T1000 (cell line): Measurements from ENCODE around the gene APOBEC3B.
"Not testable (repeated sequence)": the region's sequence is repeated elsewhere in the genome, so short reads cannot be mapped to it uniquely, and the experiment has no call there.

Source experiments
- DNase-seq: peaks from one replicate; lab custom pipeline; 2025; ENCODE audit warnings: mixed read lengths; lab: John Stamatoyannopoulos, UW

APOBEC3B gene

DNA sequence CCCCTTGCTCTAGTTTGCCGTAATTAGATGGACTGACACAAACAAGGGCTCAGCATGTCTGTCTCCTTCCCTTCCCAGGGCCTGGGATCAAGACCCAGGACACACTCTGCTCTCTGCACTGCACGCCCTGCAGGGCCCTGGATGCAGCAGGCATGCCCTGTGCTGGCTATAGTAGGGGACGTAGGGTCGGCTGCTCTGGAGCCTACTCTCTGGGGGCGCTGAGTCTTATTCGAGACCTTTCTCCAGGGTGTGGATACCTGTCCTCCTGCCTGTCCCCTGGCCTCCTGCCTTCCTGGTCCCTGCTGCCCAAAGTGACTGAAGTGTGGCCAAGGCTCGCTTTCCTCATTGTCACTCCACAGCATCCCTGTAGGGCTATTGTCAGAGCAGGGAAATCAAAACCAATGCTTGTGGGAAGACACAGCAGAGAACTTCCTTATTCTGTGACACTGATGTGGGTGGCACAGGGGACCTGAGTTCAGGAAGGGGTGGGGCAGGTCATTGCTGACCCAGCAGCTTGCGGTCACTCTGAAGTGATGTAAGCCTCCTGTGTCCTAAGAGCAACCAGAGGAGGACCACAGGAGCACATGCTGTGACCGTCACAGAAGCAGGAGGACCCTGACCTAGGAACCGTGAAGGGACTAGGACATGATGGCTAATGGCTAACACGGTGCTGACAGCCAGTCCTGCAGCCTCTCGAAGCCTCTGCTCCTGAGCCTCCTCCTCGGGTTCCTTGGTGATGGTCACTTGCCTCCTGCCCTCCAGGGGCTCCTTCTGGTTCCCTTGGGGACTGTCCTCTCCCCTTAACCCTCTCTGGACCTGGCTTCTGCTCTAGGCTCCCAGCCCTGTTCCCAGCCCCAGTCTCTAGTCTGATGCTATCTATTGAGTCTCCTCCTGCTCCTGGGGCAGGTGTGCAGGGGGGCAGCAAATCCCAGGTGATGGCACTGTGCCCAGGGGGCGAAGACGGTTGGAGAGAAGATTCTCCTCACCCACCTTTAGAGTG, 14.4 kb upstream of the APOBEC3B start:
- DNase-seq, result no peak

DNA sequence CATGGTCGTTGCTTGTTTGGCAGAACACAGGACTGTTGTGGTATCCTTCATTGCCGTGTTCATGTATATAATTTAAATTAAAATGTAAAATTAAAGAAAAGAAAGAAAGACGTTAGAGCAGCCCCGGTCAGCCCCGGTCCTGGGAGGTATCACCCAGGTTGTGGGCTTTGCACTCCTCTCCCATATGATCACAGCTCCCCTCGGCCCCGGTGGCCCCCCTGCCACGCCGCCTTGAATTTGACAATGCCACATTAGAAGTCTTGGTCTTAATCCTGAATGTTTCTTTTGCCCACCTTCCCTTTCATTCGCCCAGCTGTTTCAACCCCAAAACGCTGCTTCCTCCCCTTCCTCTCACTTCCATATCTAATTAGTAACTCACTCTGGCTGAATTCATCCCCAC, 13.3 kb upstream of the APOBEC3B start:
- no peak for DNase-seq

DNA sequence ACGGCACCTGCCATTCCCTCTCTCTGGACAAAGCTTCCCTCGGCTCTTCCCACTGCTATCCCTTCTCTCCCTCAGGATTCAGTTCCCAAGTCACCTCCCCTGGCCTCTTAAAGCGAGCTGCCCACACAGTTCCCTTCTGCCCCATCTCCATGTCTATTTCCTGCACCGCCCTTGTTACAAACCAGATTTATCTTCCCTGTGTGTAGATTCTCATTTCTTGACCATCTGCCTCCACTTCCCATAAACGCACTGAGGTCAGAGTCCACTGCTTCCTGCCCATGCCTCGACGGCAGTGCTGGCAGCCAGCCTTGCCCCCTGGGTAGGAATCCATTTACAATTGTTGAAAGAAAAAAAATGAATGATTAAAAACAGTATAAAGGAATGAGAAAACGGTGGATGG, 11.6 kb upstream of the APOBEC3B start:
- DNase-seq, result no peak

DNA sequence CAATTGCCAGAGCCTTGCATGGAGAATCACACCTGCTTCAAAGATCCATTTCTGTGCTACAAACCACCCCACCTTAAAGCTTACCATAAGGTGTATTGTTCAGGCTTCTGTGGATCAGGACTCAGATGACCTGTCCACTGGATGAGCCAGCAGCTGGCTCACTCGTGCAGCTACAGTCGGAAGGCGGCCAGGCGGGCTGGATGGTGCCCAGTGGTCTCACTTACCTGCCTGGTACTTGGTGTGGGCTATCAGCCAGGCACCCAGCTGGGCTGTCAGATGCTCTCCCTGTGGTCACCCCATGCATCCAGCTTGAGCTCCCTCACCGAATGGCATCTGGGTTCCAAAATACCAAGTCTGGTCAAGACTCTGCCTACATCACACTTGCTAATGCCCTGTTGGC, 10.9 kb upstream of the APOBEC3B start:
- no peak for DNase-seq

DNA sequence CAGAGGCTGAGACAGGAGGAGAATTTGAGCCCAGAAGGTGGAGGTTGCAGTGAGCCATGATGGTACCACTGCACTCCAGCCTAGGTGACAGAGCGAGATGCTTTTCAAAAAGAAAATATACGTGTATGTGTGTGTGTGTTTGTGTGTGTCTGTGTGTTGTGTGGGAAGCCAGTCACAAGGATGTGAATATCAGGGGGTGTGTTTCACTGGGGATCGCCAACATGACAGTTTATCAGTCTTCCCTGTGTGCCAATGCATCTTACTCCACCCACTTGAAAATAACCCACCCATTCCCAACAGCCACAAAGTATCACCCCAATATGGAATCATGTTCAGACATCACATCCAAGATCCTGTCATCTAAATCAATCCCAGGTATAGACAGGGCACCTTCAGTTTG, 10.4 kb upstream of the APOBEC3B start:
- no peak for DNase-seq

DNA sequence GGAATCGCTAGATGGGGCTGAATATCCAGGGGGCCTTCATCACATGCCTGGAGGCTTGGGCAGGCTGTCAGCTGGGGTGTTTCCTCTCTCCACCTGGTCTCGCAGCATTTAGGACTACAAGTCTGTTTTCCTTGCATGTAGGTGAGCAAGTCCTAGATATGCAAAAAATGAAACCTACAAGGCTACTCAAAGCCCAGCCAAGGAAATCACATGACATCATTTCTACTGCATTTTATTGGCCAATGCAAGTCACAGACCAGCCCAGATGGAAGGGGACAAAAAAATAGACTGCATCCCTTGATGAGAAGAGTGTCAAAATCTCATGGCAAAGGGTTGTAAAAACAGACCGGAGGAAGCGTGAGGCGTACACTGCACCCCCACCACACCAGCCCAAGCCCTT, 9.6 kb upstream of the APOBEC3B start:
- DNase-seq, result no peak

DNA sequence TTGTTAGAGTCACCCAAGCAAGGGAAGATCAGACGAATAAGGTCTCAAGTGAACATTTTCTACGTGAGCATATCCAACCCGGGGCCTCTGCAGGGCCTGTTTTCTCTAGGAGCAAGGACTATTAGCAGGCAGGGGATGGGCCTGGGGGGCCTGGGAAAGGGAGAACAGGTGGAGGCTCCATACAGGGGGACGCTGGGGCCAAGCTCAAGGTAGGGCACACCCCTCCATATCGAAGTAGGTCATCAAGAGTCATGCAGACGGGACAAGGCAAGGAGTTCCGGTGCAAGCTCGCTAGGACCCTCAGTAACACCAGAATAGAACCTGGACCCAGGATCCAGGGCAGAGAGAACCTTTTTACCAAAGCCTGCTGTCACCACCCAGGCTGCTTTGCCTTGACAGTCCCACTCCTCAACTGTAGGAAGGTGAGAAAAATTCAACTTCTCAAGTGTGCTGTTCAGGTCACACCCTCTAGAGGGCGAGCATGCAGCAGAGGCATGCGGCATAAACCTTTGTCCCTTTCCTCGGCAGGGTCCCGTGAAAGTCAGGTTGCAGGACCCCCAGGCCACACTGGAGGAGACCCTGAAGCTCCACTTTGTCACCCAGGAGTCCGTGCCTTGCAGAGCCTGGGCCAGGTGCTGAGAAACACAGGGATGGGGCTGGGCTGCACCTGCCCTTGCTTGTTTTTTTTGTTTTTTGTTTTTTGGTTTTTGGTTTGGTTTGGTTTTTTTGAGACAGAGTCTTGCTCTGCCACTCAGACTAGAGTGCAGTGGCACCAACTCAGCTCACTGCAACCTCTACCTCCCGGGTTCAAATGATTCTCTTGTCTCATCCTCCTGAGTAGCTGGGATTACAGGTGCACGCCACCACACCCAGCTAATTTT, 8.6 kb upstream of the APOBEC3B start:
- no peak for DNase-seq

DNA sequence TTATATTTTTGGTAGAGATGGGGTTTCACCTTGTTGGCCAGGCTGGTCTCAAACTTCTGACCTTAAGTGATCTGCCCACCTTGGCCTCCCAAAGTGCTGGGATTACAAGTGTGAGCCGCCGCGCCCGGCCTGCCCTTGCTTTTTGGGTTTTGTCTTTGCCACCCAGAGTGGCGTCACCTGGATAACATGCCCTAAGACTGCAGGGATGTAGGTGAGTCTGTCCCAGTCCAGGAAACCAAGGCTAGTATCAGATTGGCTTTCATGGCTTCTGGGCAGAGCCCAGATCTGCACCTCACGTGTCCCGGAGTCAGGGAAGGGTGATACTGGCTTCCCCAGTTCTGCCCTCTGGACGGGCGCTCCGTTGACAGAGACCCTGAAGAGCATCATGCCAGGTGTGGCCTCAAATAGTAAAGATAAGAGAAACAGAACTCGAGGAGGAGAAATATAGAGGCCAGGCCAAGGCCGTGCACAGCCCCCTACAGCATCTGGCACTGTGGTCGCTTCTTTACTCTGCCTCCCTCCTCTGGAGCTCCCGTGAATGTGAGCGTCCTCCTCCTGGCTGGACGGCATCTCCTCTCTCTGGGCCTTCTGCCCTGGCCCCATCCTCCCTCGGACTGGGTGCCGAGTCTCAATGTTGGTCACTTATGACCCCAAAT, 7.8 kb upstream of the APOBEC3B start:
- DNase-seq, result no peak

DNA sequence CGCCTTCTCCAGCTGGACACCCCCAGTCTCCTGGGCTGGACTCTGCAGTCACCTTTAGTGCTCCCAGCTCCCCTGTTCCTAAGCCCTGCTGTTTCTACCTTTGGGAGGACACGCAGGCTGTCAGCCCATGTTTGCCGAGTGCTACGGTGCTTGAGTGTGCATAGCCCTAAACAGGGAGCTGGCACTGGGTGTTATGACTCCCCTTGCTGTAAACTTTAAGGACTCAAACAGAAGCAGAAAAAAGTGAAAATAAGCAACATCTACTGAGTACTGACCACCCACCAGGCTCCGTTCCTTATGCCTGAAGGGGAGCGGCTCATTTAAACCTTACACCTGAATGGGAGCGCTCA, 7.3 kb upstream of the APOBEC3B start:
- DNase-seq, result no peak

DNA sequence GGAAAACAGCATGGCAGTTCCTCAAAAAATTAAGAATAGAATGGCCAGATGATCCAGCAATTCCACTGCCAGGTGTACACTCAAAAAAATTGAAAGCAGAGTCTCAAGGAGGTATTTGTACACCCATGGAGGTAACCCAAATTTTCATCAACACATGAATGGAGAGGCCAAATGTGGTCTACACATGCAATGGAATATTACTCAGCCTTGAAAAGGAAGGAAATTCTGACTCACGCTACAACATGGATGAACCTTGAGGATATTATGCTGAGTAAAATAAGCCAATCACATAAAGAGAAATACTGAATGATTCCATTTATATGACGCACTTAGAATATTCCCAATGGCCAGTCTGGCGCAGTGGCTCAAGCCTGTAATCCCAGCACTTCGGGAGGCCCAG, 4.9 kb upstream of the APOBEC3B start:
- DNase-seq, result not testable (repeated sequence)

DNA sequence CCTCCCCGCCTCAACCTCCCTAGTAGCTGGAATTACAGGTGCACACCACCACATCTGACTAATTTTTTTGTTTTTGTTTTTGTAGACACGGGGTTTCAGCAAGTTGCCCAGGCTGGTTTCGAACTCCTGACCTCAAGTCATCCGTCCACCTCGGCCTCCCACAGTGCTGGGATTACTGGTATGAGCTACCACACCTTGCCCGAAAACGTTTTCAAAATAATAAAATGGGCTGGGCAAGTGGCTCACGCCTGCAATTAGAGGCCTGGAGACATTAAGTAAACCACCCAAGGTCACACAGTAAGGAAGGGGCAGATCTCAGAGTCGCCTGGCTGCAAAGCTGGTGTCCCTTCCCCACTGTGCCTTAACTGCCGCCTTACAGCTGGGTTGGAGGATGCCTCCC, 1.6 kb upstream of the APOBEC3B start:
- not testable (repeated sequence) for DNase-seq

DNA sequence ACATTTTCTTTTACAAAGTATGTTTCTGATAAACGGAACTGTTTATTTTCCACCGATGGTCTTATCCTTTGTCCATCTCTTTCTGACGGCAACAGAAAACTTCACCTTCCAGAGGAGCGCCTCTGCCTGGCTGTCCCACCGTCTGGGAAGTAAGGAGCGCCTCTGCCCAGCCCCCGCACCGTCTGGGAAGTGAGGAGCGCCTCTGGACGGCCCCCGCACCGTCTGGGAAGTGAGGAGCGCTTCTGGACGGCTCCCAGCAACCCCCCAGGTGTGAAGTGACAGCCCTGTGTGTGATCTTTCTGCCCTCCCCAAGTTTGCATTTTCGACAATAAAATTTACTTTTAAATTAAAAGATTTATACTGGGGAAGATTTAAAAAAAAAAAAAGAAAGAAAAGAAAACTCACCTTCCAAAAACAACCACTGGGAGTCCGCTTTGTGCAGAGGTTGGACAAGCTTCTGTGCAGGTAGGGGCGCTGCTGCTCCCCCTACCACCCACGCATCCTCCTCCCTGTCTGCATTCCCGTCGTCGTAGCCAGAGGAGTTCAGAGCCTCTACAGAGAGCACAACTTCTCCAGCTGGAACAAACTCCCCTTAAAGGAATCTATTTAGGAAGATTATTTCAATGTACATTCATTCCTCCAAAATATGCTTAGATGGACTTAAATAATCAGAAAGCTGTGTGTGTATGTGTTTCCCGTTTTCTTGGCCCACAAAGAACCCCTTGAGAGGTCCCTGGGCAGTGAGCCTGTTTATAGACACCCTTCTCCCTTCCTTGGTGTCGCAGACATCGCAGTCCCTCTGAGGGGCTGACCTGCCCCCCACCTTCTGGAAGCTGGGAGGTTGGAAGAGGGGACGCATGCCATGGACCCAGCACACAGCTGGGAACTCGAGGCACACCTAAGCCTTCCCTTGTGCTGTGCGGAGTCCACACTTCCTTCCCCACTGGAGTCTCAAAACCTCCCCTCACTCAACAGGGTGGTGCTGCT, 849 bp upstream of the APOBEC3B start:
- no peak for DNase-seq

DNA sequence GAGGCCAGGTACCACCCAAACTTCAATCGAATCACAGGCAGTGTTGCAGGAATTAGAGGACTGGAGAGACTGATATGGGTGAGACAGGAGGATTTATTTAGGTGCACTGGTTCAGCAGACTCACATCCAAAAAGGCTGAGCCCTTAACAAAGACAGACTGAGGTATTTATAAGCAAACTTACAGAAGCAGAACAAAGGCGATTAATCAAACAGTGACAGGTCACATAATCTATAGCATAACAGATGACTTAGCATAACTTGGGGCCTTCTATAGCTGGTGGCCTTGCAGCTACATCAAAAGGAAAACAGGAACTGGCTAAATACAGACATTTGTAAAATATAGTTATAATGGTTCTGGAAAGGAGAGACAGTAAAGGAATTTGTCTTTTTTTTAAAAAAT, 2.1 kb downstream of the APOBEC3B start:
- DNase-seq, result no peak

DNA sequence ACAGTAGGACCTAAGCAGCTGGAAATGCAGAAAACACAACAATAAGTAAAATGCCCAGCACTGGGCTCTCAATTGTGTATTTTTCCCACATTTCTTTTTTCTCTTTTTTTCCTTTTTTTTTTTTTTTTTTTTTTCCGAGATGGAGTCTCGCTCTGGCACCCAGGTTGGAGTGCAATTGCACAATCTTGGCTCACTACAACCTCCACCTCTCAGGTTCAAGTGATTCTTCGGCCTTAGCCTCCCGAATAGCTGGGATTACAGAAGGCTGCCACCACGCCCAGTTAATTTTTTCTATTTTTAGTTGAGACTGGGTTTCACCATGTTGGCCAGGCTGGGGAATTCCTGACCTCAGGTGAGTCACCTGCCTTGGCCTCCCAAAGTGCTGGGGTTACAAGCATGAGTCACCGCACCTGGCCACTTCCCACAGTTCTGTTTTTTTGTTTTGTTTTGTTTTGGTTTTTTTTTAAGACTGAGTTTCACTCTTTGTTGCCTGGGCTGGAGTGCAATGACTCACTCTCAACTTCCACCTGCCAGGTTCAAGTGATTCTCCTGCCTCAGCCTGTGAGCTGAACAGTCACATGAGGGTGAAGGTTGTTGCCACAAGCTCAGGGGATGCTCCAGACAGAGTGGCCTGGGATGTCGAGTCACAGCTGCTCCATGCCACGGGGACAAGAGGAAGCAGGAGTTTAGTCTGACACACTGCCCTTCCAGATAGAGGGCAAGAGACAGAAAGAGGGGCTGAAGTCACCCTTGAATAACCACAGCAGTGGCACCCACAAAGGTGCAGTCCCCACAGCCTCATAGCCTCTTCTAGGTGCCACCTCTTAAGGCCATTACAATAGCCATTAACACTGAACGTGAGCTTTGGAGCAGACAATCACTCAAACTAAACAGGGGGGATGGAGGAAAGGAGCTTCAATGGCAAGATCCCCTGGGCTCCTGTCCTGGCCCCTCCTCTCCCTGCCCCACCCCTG, 2.9 kb downstream of the APOBEC3B start:
- peak; percentile 10 for DNase-seq

DNA sequence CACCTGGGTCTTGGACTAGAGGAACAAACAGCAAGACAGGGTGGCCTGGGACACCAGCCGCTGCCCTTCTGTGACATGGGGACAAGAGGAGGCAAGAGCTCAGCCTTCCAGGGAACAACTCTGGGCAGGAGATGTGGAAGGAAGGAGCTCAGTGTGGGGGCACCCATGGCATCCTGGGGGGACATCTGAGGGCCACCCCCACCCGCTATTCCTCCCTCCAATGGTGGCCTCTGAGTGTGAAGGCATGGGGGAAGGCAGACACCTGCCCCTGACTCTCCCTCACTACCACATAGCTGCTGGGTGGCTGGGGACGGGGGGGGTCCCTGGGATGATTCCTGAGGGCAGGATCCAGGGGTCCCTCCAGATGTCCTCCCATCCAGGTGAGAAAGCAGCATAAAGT, 4.5 kb downstream of the APOBEC3B start:
- no peak for DNase-seq

DNA sequence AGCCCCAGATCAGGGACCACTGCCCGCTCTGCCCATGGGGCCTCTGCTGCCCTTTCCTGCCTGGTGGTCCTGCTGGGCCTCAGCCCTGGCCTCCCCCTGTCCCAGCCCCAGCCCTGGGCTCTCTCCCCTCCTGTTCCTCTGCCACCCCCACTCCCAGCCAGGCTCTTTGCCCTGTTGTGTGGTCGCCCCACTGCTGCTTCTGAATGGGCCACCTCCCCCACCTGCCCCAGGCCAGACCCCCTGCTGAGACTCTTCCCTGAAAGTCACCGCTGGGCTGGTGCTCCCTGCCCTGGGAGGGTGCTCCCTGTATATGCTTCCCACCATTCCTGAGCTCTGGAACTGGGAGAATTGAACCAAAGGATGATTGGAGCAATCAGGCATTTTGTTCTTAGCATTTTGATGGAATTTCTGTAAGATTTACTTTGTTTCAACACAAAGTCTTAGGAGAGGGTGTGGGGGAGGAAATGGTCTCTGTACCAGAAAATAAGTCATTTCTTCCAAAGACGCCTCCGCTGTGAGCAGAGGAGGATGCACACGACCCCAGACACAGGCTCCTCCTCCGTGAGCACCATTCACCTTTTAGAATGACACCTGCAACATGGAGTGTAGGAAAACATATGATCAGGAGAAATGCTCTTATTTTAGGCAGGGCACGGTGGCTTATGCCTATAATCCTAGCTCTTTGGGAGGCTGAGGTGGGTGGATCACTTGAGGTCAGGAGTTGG, 5.2 kb downstream of the APOBEC3B start:
- no peak for DNase-seq

DNA sequence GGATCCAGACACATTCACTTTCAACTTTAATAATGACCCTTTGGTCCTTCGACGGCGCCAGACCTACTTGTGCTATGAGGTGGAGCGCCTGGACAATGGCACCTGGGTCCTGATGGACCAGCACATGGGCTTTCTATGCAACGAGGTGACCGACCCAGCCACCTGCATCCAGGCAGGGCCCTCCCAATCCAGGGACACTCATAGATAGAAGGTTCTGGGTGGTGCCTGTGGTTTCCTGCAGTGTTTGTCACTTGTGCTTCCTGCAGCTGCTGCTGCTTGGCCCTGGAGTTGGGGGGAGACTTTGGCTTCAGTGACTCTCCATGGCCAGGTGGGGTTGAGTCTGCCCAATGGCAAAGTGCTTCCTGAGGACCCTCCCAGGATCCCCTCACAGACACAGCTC, 7.3 kb downstream of the APOBEC3B start:
- DNase-seq, result no peak

DNA sequence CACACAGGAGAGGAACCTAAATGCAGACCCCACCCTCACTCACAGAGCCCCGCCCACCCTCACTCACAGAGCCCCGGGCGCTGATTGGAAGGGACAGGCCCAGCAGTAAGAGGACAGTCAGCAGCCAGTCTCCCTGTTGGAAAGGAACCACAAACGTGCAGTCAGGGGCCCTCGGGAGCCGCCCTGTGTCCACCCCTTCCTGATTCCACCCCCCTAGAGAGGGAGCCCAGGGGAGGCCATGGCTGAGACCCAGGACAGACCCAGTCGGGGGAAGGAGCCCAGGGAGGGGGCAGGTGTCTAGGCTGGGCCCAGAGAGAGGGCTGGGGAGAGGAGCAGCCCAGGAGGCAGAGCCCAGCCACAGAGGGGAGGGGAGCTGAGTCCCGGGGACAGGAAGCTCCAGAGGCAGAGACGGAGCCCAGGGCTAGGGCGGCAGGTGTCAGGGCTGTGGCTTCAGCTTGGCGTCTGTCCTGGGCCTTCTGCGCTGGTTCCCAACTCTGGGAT, 10.8 kb downstream of the APOBEC3B start:
- not testable (repeated sequence) for DNase-seq

DNA sequence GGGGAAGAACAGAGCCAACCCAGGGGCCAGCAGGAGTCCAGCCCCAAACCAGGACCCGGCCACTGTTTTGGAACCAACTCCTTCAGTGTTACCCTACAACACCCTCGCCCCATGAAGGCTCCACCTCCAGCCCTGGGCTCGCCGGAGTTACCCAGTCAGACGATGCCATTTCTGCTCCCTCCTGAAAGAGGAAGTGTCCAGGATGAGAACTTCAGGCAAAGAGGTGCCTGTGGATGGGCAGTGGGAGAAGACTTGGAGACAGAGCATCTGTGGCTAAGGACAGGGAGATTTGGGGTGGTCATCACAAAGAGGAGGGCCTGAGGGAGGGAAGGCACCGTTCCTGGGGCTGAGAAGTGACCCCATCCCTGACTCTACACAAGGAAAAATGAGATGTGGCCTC, 14.0 kb downstream of the APOBEC3B start:
- DNase-seq, result no peak
